GM13976 (cell line): ENCODE data around the gene PRCP.

Source experiments
- DNase-seq: peaks from one replicate; pipeline ENCODE4 v3.0.0; 2012; ENCODE audit warnings: low spot score
- CTCF ChIP-seq: IDR thresholded peaks from 2 replicates; pipeline ENCODE4 v1.5.1; 2012; ENCODE audit warnings: borderline replicate concordance, mild to moderate bottlenecking; ENCODE audit not compliant: insufficient read depth; ENCODE audit errors: extremely low read depth, missing control alignments, control extremely low read depth
- in situ Hi-C: fragments of 300-500 bp; cut with MboI; formaldehyde crosslinking; loops from one replicate; pipeline ENCODE4 v1.12.0; 2022; ENCODE audit warnings: low sequenced_read_pairs, mixed read lengths, inconsistent platforms; ENCODE audit not compliant: unreplicated experiment

The PRCP gene

GRCh38 chr11:82890936-82891335 is 9.3 kb downstream of the PRCP start:
- in situ Hi-C loops, result no loop called here
- TF ChIP-seq CTCF, result no peak
- no peak for DNase-seq

- in situ Hi-C loops, result no loop called here
- no peak for DNase-seq
- no peak for TF ChIP-seq CTCF
Measured at GRCh38 chr11:82890002-82890341, 10.3 kb downstream of the PRCP start.

GRCh38 chr11:82889133-82890001 is 10.9 kb downstream of the PRCP start:
- in situ Hi-C loops, result no loop called here
- no peak for DNase-seq
- TF ChIP-seq CTCF, result no peak

- DNase-seq, result no peak
- no peak for TF ChIP-seq CTCF
- in situ Hi-C loops, result no loop called here
Measured at GRCh38 chr11:82883853-82884252, 16.4 kb downstream of the PRCP start.

GRCh38 chr11:82874646-82875523 is 25.3 kb downstream of the PRCP start:
- DNase-seq, result no peak
- TF ChIP-seq CTCF, result no peak
- in situ Hi-C loops, result loop anchor here (25.0 kb wide), 2 partner anchors 163 to 937 kb away; no protein-coding TSS in a partner anchor

GRCh38 chr11:82873919-82874333 is 26.3 kb downstream of the PRCP start:
- no peak for DNase-seq
- no peak for TF ChIP-seq CTCF
- in situ Hi-C loops, result loop anchor here (25.0 kb wide), 2 partner anchors 162 to 938 kb away; no protein-coding TSS in a partner anchor
